Adrenal gland (tissue), 5 donors: ENCODE results near the gene ARMC9.

Source experiments
- CTCF ChIP-seq, 6 experiments: fragments of 450-650 bp in 4 of 6; fragments of 200-600 bp in 2 of 6; sonication (generic) in 1 of 6; IDR thresholded peaks; 1 replicate in 5 of 6; 2 replicates in 1 of 6; pipeline versions ENCODE4 v1.5.1 to v1.8.0; 2016 to 2021; ENCODE audit warnings: antibody characterized with exemption in 6 of 6, mild to moderate bottlenecking in 2 of 6, moderate library complexity in 1 of 6
- POLR2A ChIP-seq, 2 donors: fragments of 450-650 bp; IDR thresholded peaks; one replicate each; pipeline ENCODE4 v1.6.1; 2017; ENCODE audit warnings: antibody characterized with exemption in 2 of 2, mild to moderate bottlenecking in 2 of 2, moderate library complexity in 1 of 2
- donor health status: DM: no; HTN: no; CAD: no.

- no peak for TF ChIP-seq POLR2A (IDR thresholded peaks at IDR 0.05)
- TF ChIP-seq CTCF (IDR thresholded peaks at IDR 0.05) = no peak
Measured at GRCh38 chr2:231357048-231357447, 158.6 kb downstream of the ARMC9 start.
